Trophoblast cell (in vitro differentiated cells and primary cell): ENCODE measurements around the gene HEXB.

Experiments used
- DNase-seq, 2 donors: peaks; one replicate each; pipeline ENCODE4 v3.0.0-alpha.2; 2016
- H2AFZ ChIP-seq: 2 replicates; pipeline ENCODE4 v1.6.1; 2013; ENCODE audit warnings: low read length, moderate library complexity, mild to moderate bottlenecking; ENCODE audit not compliant: insufficient read depth, poor library complexity
- H2AK5ac ChIP-seq: 2 replicates; pipeline ENCODE4 v1.6.1; 2013; ENCODE audit warnings: mild to moderate bottlenecking, low read length
- H2BK120ac ChIP-seq: 2 replicates; pipeline ENCODE4 v1.6.1; 2013; ENCODE audit warnings: low read length, mild to moderate bottlenecking, moderate library complexity; ENCODE audit not compliant: insufficient read depth, poor library complexity
- H2BK12ac ChIP-seq: 2 replicates; pipeline ENCODE4 v1.6.1; 2013; ENCODE audit warnings: mild to moderate bottlenecking, low read length, moderate library complexity
- H2BK5ac ChIP-seq: 2 replicates; pipeline ENCODE4 v1.6.1; 2013; ENCODE audit warnings: low read length, low read depth, moderate library complexity, mild to moderate bottlenecking; ENCODE audit not compliant: poor library complexity
- H3K14ac ChIP-seq: 2 replicates; pipeline ENCODE4 v1.6.1; 2013; ENCODE audit warnings: mild to moderate bottlenecking, low read length
- H3K18ac ChIP-seq: 2 replicates; pipeline ENCODE4 v1.6.1; 2013; ENCODE audit warnings: mild to moderate bottlenecking, low read length
- H3K23ac ChIP-seq: 2 replicates; pipeline ENCODE4 v1.6.1; 2013; ENCODE audit warnings: low read length
- H3K27ac ChIP-seq: 2 replicates; pipeline ENCODE4 v1.5.1; 2013; ENCODE audit warnings: low read depth, mild to moderate bottlenecking, inconsistent platforms, low read length, moderate library complexity
- H3K27me3 ChIP-seq: 2 replicates; pipeline ENCODE4 v1.6.1; 2013; ENCODE audit warnings: inconsistent platforms, mild to moderate bottlenecking, low read length, moderate library complexity; ENCODE audit not compliant: insufficient read depth
- H3K36me3 ChIP-seq, 2 experiments: 1 replicate in 1 of 2; 2 replicates in 1 of 2; pipeline ENCODE4 v1.6.1; 2013; ENCODE audit warnings: low read length in 2 of 2, mild to moderate bottlenecking in 2 of 2, moderate library complexity in 1 of 2; ENCODE audit not compliant: insufficient read depth in 2 of 2, control insufficient read depth in 1 of 2
- H3K4ac ChIP-seq: 2 replicates; pipeline ENCODE4 v1.6.1; 2013; ENCODE audit warnings: low read depth, mild to moderate bottlenecking, low read length, moderate library complexity
- H3K4me1 ChIP-seq, 2 experiments: 1 replicate in 1 of 2; 2 replicates in 1 of 2; pipeline ENCODE4 v1.6.1; 2013; ENCODE audit warnings: low read length in 2 of 2, mild to moderate bottlenecking in 2 of 2, moderate library complexity in 1 of 2; ENCODE audit not compliant: insufficient read depth in 2 of 2, control insufficient read depth in 1 of 2
- H3K4me2 ChIP-seq: 2 replicates; pipeline ENCODE4 v1.6.1; 2013; ENCODE audit warnings: inconsistent platforms, mild to moderate bottlenecking, low read length, moderate library complexity
- H3K4me3 ChIP-seq: 2 replicates; pipeline ENCODE4 v1.5.1; 2013; ENCODE audit warnings: mild to moderate bottlenecking, low read depth, low read length, inconsistent platforms
- H3K79me1 ChIP-seq: one replicate; pipeline ENCODE4 v1.6.1; 2013; ENCODE audit warnings: low read length
- H3K79me2 ChIP-seq: 2 replicates; pipeline ENCODE4 v1.6.1; 2013; ENCODE audit warnings: low read length, mild to moderate bottlenecking; ENCODE audit not compliant: control insufficient read depth, insufficient read depth, poor library complexity
- H3K9ac ChIP-seq: 2 replicates; pipeline ENCODE4 v1.6.1; 2013; ENCODE audit warnings: mild to moderate bottlenecking, low read length
- H3K9me3 ChIP-seq: 2 replicates; pipeline ENCODE4 v1.6.1; 2013; ENCODE audit warnings: low read depth, mild to moderate bottlenecking, control low read depth, inconsistent platforms, low read length; ENCODE audit not compliant: insufficient read depth
- H4K12ac ChIP-seq: 2 replicates; pipeline ENCODE4 v1.6.1; 2013; ENCODE audit warnings: low read depth, mild to moderate bottlenecking, low read length, moderate library complexity
- H4K8ac ChIP-seq: 2 replicates; pipeline ENCODE4 v1.6.1; 2013; ENCODE audit warnings: low read depth, mild to moderate bottlenecking, low read length, moderate library complexity
- H4K91ac ChIP-seq: one replicate; pipeline ENCODE4 v1.6.1; 2013; ENCODE audit warnings: low read depth, mild to moderate bottlenecking, low read length, moderate library complexity
- WGBS: extraction: QIAGEN DNeasy Blood & Tissue Kit; methylation state at CpG from one replicate; pipeline ENCODE4 v1.1.7; 2013; ENCODE audit warnings: missing lambda C conversion rate; ENCODE audit not compliant: insufficient read length, insufficient coverage; ENCODE audit errors: extremely low coverage; 5-methylcytosine and 5-hydroxymethylcytosine counted together

Gene HEXB

DNA sequence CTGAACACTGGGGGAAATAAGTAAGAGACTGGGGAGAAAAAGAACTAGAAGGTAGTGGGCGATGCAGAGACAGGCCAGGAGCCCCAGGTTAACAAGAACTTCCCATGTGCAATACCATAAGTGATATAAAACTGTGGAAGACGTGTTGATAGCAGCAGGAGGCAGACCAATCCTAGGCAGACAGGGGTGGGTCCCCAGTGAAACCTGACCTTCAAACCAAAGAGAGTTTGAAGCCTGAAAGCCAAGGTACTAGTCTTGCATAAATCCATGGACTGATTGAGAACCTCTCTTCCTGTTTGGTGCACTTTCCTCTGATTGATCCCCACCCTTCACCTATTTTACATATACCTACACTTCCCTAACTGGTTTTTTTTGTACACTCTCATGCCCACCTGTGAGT is 15.2 kb upstream of the HEXB start:
- no peak overlapping the region for H4K12ac ChIP-seq
- no peaks in the 10 kb centered on the region for H3K79me1 ChIP-seq
- H3K4me1 ChIP-seq: no peaks in the 10 kb centered on the region
- no peak overlapping the region for H3K4ac ChIP-seq
- H3K9ac ChIP-seq: no peak overlapping the region
- no peak overlapping the region for H3K4me3 ChIP-seq
- no peak overlapping the region for H4K8ac ChIP-seq
- no peak overlapping the region for H3K14ac ChIP-seq
- H3K23ac ChIP-seq: no peak overlapping the region
- no peaks in the 10 kb centered on the region for H3K36me3 ChIP-seq
- no peak for DNase-seq
- no peak overlapping the region for H3K27ac ChIP-seq
- no peak overlapping the region for H2BK5ac ChIP-seq
- WGBS: no CpG with 5 or more reads among the region's 2 CpGs
- H3K9me3 ChIP-seq: no peaks in the 10 kb centered on the region
- no peak overlapping the region for H2AK5ac ChIP-seq
- H3K79me2 ChIP-seq: no peaks in the 10 kb centered on the region
- no peak overlapping the region for H3K4me2 ChIP-seq
- no peak overlapping the region for H2BK12ac ChIP-seq
- H3K18ac ChIP-seq: no peak overlapping the region
- no peak overlapping the region for H2BK120ac ChIP-seq
- no peaks in the 10 kb centered on the region for H3K27me3 ChIP-seq
- no peak overlapping the region for H2AFZ ChIP-seq
- no peak overlapping the region for H4K91ac ChIP-seq

GRCh38 chr5:74670396-74671038 is 14.5 kb upstream of the HEXB start:
- Histone ChIP-seq H2BK120ac (no peak overlapping the region), H3K36me3 (no peaks in the 10 kb centered on the region), H3K14ac (no peak overlapping the region), H3K79me2 (no peaks in the 10 kb centered on the region), H3K4me3 (peak overlapping the region; percentile 37), H3K9me3 (no peaks in the 10 kb centered on the region), H4K8ac (no peak overlapping the region), H2AK5ac (no peak overlapping the region), H4K91ac (no peak overlapping the region), H3K18ac (no peak overlapping the region), H2BK12ac (no peak overlapping the region), H4K12ac (no peak overlapping the region), H2BK5ac (no peak overlapping the region), H3K4ac (no peak overlapping the region), H2AFZ (no peak overlapping the region), H3K27me3 (no peaks in the 10 kb centered on the region), H3K27ac (no peak overlapping the region), H3K9ac (no peak overlapping the region), H3K4me1 (no peaks in the 10 kb centered on the region), H3K23ac (no peak overlapping the region), H3K4me2 (no peak overlapping the region), H3K79me1 (no peaks in the 10 kb centered on the region)
- no CpG with 5 or more reads among the region's 11 CpGs for WGBS
- no peak for DNase-seq

DNA sequence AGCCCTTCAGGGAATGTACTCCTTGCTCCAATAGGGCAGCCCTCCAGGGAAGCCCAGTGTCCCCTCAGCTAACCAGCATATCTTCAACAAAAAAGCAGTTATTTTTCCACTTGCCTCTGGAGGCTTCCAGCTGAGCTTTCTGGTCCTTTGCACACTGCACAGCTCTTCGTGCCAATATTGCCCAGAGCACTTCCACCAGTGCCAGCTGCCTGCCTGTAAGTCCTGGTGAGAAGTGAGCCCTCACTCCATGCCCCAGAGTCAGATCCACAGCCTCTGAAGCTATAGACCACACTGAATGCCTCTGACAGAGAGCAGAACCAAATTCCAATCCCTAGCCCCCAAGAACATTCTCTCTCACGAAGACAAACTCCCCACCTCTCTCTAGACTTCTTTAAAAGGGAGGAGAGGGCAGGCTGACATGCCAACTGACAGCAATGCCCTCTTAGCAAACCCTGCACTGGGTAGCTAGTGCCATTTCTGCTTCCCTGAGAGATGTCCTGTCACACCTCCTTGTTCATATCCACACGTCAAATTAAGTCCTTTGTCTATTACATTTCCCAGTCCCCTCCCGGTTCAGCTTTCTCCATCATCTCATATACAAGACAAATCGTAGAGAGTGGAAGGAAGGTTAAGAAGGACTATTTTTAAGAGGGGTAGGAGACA is 12.7 kb upstream of the HEXB start:
- no peak overlapping the region for H3K4me2 ChIP-seq
- H3K79me2 ChIP-seq: no peaks in the 10 kb centered on the region
- no peaks in the 10 kb centered on the region for H3K27me3 ChIP-seq
- H3K18ac ChIP-seq: no peak overlapping the region
- H3K9ac ChIP-seq: no peak overlapping the region
- no peaks in the 10 kb centered on the region for H3K9me3 ChIP-seq
- no peak overlapping the region for H4K12ac ChIP-seq
- no peak overlapping the region for H2AK5ac ChIP-seq
- H3K4me1 ChIP-seq: no peaks in the 10 kb centered on the region
- H4K8ac ChIP-seq: no peak overlapping the region
- WGBS: no CpG with 5 or more reads among the region's 5 CpGs
- no peak overlapping the region for H4K91ac ChIP-seq
- no peak overlapping the region for H3K14ac ChIP-seq
- H3K36me3 ChIP-seq: no peaks in the 10 kb centered on the region
- H2BK120ac ChIP-seq: no peak overlapping the region
- no peaks in the 10 kb centered on the region for H3K79me1 ChIP-seq
- H2AFZ ChIP-seq: no peak overlapping the region
- H2BK5ac ChIP-seq: no peak overlapping the region
- no peak overlapping the region for H3K23ac ChIP-seq
- no peak overlapping the region for H3K27ac ChIP-seq
- H2BK12ac ChIP-seq: no peak overlapping the region
- no peak overlapping the region for H3K4me3 ChIP-seq
- H3K4ac ChIP-seq: no peak overlapping the region
- no peak for DNase-seq

- H2BK5ac ChIP-seq: no peak overlapping the region
Measured at GRCh38 chr5:74673011-74673790, 11.8 kb upstream of the HEXB start.

More at GRCh38 chr5:74673011-74673790, 11.8 kb upstream of the HEXB start:
- Histone ChIP-seq H3K9me3 (no peaks in the 10 kb centered on the region), H3K4me1 (no peaks in the 10 kb centered on the region), H3K14ac (no peak overlapping the region), H3K79me1 (no peaks in the 10 kb centered on the region), H2AFZ (no peak overlapping the region), H3K4me2 (no peak overlapping the region), H3K9ac (no peak overlapping the region), H3K79me2 (no peaks in the 10 kb centered on the region), H3K18ac (no peak overlapping the region), H3K27ac (no peak overlapping the region), H4K8ac (no peak overlapping the region), H2BK12ac (no peak overlapping the region), H3K4me3 (no peak overlapping the region), H2AK5ac (no peak overlapping the region), H3K4ac (no peak overlapping the region), H3K27me3 (no peaks in the 10 kb centered on the region), H4K91ac (no peak overlapping the region), H3K36me3 (no peaks in the 10 kb centered on the region), H3K23ac (no peak overlapping the region), H4K12ac (no peak overlapping the region), H2BK120ac (no peak overlapping the region)
- peak in 1 of 2 donors; percentile 56 for DNase-seq
- no CpG with 5 or more reads among the region's 6 CpGs for WGBS
